OCI-LY1 (cell line): Measurements from ENCODE around the gene GOLGA8O.
"Not testable (repeated sequence)": the region's sequence is repeated elsewhere in the genome, so short reads cannot be mapped to it uniquely, and the experiment has no call there.

Experiments
- CTCF ChIP-seq: fragments of 200-600 bp; sonication (generic), shearing (Covaris generic); IDR thresholded peaks from 2 replicates; pipeline ENCODE4 v1.5.1; 2017; ENCODE audit warnings: mild to moderate bottlenecking, antibody characterized with exemption, low read length, moderate library complexity, mixed read lengths
- EZH2 ChIP-seq: fragments of 200-600 bp; sonication (generic), shearing (Covaris generic); IDR thresholded peaks from 2 replicates; pipeline ENCODE4 v1.8.0; 2017; ENCODE audit warnings: borderline replicate concordance, mixed run types, mild to moderate bottlenecking, antibody characterized with exemption, low read length, moderate library complexity, mixed read lengths

DNA sequence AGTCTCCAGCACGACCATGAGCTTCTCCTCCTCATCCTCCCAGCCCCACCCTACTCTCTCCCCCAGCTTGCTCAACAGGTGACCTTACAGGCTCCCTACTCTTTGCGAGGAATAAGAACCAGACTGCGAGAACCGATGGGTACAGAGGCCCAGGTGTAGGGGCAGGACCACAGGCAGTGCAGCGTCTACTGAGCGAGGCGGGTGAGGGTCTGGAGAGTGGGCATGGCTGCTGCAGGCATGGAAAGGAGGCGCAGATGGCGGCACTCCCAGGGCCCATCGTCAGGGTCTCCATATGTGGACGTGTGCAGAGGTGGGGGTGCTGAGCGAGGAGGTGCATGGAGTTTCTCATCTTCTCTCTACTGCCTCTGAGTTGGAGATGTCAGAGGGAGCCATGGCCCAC lies 31.0 kb upstream of the GOLGA8O start:
- TF ChIP-seq CTCF, EZH2: not testable (repeated sequence)
